IMR-90 (cell line): ENCODE data around the gene PCK2. TPM values are rescaled to one million over a fixed set of nuclear protein-coding genes. Genes with fewer than 3 reads are reported as not detected.
A peak's percentile ranks its signal among the peaks of the same experiment; 100 is the strongest.

ENCODE experiments used
- ATAC-seq: fragments of 200-7000 bp; cut with Tn5 transposase; 2 replicates; pipeline ENCODE4 v1.9.1; 2020; ENCODE audit warnings: low read depth, mild to moderate bottlenecking, moderate library complexity
- BruUV-seq: library from RNA; stranded (reverse); fragments of 400-500 nt; replicated peaks from 2 replicates; lab custom pipeline; 2021; lab: Mats Ljungman, UMichigan
- CTCF ChIA-PET: fragments of 300-600 bp; formaldehyde crosslinking; extraction: SDS; loops from one replicate; lab custom pipeline; 2021; ENCODE audit warnings: antibody characterized with exemption; lab: Yijun Ruan, JAX
- POLR2A ChIA-PET: fragments of 300-600 bp; sonication (Branson Sonifier 250); formaldehyde crosslinking; loops from one replicate; lab custom pipeline; 2022; ENCODE audit warnings: antibody characterized with exemption; ENCODE audit not compliant: unreplicated experiment; lab: Charles Lee
- DNase-seq: peaks from one replicate; pipeline ENCODE4 v3.0.0; 2013
- H2AFZ ChIP-seq: replicated peaks from 2 replicates; pipeline ENCODE3; 2013; ENCODE audit warnings: low read length, mild to moderate bottlenecking; ENCODE audit not compliant: poor library complexity
- H2AK5ac ChIP-seq: 2 replicates; pipeline ENCODE4 v1.6.1; 2013; ENCODE audit warnings: low read depth, low read length, inconsistent platforms
- H2AK9ac ChIP-seq: replicated peaks from 2 replicates; pipeline ENCODE3; 2013; ENCODE audit warnings: mild to moderate bottlenecking, low read depth, low read length, moderate library complexity; ENCODE audit not compliant: poor library complexity
- H2BK120ac ChIP-seq: 2 replicates; pipeline ENCODE4 v1.6.1; 2013; ENCODE audit warnings: low read depth, low read length, inconsistent platforms
- H2BK15ac ChIP-seq: 3 replicates; pipeline ENCODE4 v1.6.1; 2013; ENCODE audit warnings: low read depth, low read length, inconsistent platforms
- H2BK20ac ChIP-seq: 2 replicates; pipeline ENCODE4 v1.6.1; 2013; ENCODE audit warnings: low read depth, mild to moderate bottlenecking, inconsistent platforms, low read length, moderate library complexity
- H2BK5ac ChIP-seq: 2 replicates; pipeline ENCODE4 v1.6.1; 2013; ENCODE audit warnings: mild to moderate bottlenecking, low read depth, low read length, inconsistent platforms; ENCODE audit not compliant: poor library complexity, severe bottlenecking
- H3K14ac ChIP-seq: replicated peaks from 2 replicates; pipeline ENCODE4 v1.6.1; 2013; ENCODE audit warnings: low read depth, low read length, inconsistent platforms
- H3K18ac ChIP-seq: 2 replicates; pipeline ENCODE4 v1.6.1; 2013; ENCODE audit warnings: low read depth, low read length, control low read depth
- H3K23ac ChIP-seq: 2 replicates; pipeline ENCODE4 v1.6.1; 2013; ENCODE audit warnings: low read depth, low read length, inconsistent platforms
- H3K27ac ChIP-seq: 2 replicates; pipeline ENCODE4 v1.5.1; 2013; ENCODE audit warnings: mild to moderate bottlenecking, control low read depth, low read length; ENCODE audit not compliant: insufficient read depth
- H3K27me3 ChIP-seq: 2 replicates; pipeline ENCODE4 v1.6.1; 2013; ENCODE audit warnings: low read length; ENCODE audit not compliant: control insufficient read depth, insufficient read depth
- H3K36me3 ChIP-seq: 2 replicates; pipeline ENCODE4 v1.6.1; 2013; ENCODE audit warnings: low read length, mixed read lengths; ENCODE audit not compliant: control insufficient read depth, insufficient read depth
- H3K4ac ChIP-seq: 2 replicates; pipeline ENCODE4 v1.6.1; 2013; ENCODE audit warnings: low read depth, low read length, inconsistent platforms
- H3K4me1 ChIP-seq: 2 replicates; pipeline ENCODE4 v1.6.1; 2013; ENCODE audit warnings: low read length, mixed read lengths; ENCODE audit not compliant: control insufficient read depth, insufficient read depth
- H3K4me2 ChIP-seq: 2 replicates; pipeline ENCODE4 v1.6.1; 2013; ENCODE audit warnings: low read depth, mild to moderate bottlenecking, control low read depth, low read length, moderate library complexity
- H3K4me3 ChIP-seq: 2 replicates; pipeline ENCODE4 v1.5.1; 2013; ENCODE audit warnings: low read depth, mild to moderate bottlenecking, control low read depth, low read length, moderate library complexity; ENCODE audit not compliant: insufficient read depth
- H3K56ac ChIP-seq: 2 replicates; pipeline ENCODE4 v1.6.1; 2013; ENCODE audit warnings: low read length, inconsistent platforms; ENCODE audit not compliant: insufficient read depth; ENCODE audit errors: extremely low read depth
- H3K79me1 ChIP-seq, 2 experiments: 2 replicates each; pipeline ENCODE4 v1.6.1; 2013; ENCODE audit warnings: low read length in 2 of 2, inconsistent platforms in 1 of 2, low read depth in 1 of 2
- H3K9ac ChIP-seq: 2 replicates; pipeline ENCODE4 v1.6.1; 2013; ENCODE audit warnings: low read depth, low read length, control low read depth
- H3K9me1 ChIP-seq: 2 replicates; pipeline ENCODE4 v1.6.1; 2013; ENCODE audit warnings: low read length, inconsistent platforms; ENCODE audit not compliant: insufficient read depth
- H3K9me3 ChIP-seq: 2 replicates; pipeline ENCODE4 v1.6.1; 2013; ENCODE audit warnings: low read length; ENCODE audit not compliant: control insufficient read depth, insufficient read depth
- H4K20me1 ChIP-seq: 2 replicates; pipeline ENCODE4 v1.6.1; 2013; ENCODE audit warnings: low read length, inconsistent platforms; ENCODE audit not compliant: insufficient read depth
- H4K5ac ChIP-seq: 2 replicates; pipeline ENCODE4 v1.6.1; 2013; ENCODE audit warnings: mild to moderate bottlenecking, low read depth, low read length, control low read depth
- H4K8ac ChIP-seq, 2 experiments: 2 replicates each; pipeline ENCODE4 v1.6.1; 2013; ENCODE audit warnings: low read depth in 2 of 2, low read length in 2 of 2, control low read depth in 1 of 2, inconsistent platforms in 1 of 2
- H4K91ac ChIP-seq: 2 replicates; pipeline ENCODE4 v1.6.1; 2013; ENCODE audit warnings: low read depth, low read length, inconsistent platforms; ENCODE audit not compliant: insufficient read depth
- CTCF ChIP-seq: conservative IDR thresholded peaks from 2 replicates; pipeline ENCODE4 v1.5.1; 2012; ENCODE audit warnings: mild to moderate bottlenecking, low read depth, low read length, improper control_type of control experiment
- FOS ChIP-seq: fragments of 150-350 bp; IDR thresholded peaks from 2 replicates; pipeline ENCODE4 v1.6.1; 2016; ENCODE audit warnings: low read depth, low read length
- MAZ ChIP-seq: IDR thresholded peaks from 2 replicates; pipeline ENCODE4 v1.6.1; 2012; ENCODE audit warnings: low read depth, mild to moderate bottlenecking, low read length, improper control_type of control experiment, moderate library complexity, borderline replicate concordance
- RCOR1 ChIP-seq: IDR thresholded peaks from 2 replicates; pipeline ENCODE4 v1.6.1; 2012; ENCODE audit warnings: mild to moderate bottlenecking, low read length, improper control_type of control experiment; ENCODE audit not compliant: insufficient replicate concordance
- WGBS, 2 experiments: methylation state at CpG; one replicate each; pipeline versions ENCODE4 v1.1.5 to v1.1.7; 2013; ENCODE audit warnings: missing lambda C conversion rate in 2 of 2; ENCODE audit not compliant: insufficient read length in 1 of 2; ENCODE audit errors: extremely low coverage in 2 of 2; 5-methylcytosine and 5-hydroxymethylcytosine counted together
- dilution Hi-C: fragments of 300-500 bp; cut with HindIII; formaldehyde crosslinking; loops from one replicate; pipeline ENCODE4 v1.14.3; 2018; ENCODE audit warnings: low sequenced_read_pairs; ENCODE audit not compliant: unreplicated experiment
- in situ Hi-C: fragments of 300-500 bp; cut with MboI; formaldehyde crosslinking; loops from 3 replicates; pipeline ENCODE4 v1.14.3; 2019; ENCODE audit warnings: low sequenced_read_pairs, inconsistent platforms, mixed read lengths
- intact Hi-C: fragments of 100-400 bp; cut with micrococcal nuclease; formaldehyde crosslinking; loops from 2 replicates; pipeline ENCODE4 v1.10.0; 2022
- polyA plus RNA-seq, 3 experiments: library from polyadenylated mRNA; depleted of rRNA; stranded (reverse); fragments of >200 nt; gene quantifications; 2 replicates each; pipeline ENCODE4 v1.2.3, GENCODE V29; 2012; ENCODE audit warnings: low replicate concordance in 1 of 3
- total RNA-seq: library from RNA; depleted of rRNA; stranded (reverse); fragments of >200 nt; gene quantifications from 2 replicates; pipeline ENCODE4 v1.2.3, GENCODE V29; 2012
- TF ChIP-seq, protein P1 (sequence below): fragments of 150-350 bp; IDR thresholded peaks from 2 replicates; pipeline ENCODE4 v1.6.1; 2017; ENCODE audit warnings: mild to moderate bottlenecking, antibody characterized with exemption, low read length, low read depth

The PCK2 gene
- total and polyA plus RNA-seq, 2 of the 4 experiments (the other 2 are of a cell fraction), result 13.4 to 29.4 TPM

GRCh38 chr14:24139272-24139934, 45.3 kb downstream of the PCK2 start:
- no peak overlapping the region for H3K23ac ChIP-seq
- H3K36me3 ChIP-seq, result peaks cover 23% of the 10 kb centered on the region
- H3K4me3 ChIP-seq, result no peak overlapping the region
- peak overlapping the region; percentile 5 for H2AK9ac ChIP-seq
- H2BK15ac ChIP-seq, result no peak overlapping the region
- H3K4me1 ChIP-seq, result peaks cover 12% of the 10 kb centered on the region
- H3K9me3 ChIP-seq, result no peaks in the 10 kb centered on the region
- no peak overlapping the region for H3K4ac ChIP-seq
- peaks cover 26% of the 10 kb centered on the region for H3K9me1 ChIP-seq
- no peak overlapping the region for H3K9ac ChIP-seq
- no TSS peak for BruUV-seq
- peaks cover 20 to 64% of the 10 kb centered on the region in 2 experiments for H3K79me1 ChIP-seq
- no peak overlapping the region for H4K8ac ChIP-seq
- POLR2A ChIA-PET, result no interaction called here
- no peaks in the 10 kb centered on the region for H3K27me3 ChIP-seq
- no peak overlapping the region for H3K14ac ChIP-seq
- intact Hi-C loops (no loop called here), dilution Hi-C loops (no loop called here), in situ Hi-C loops (loop anchor here (10.0 to 25.0 kb wide), 3 partner anchors 295 to 1052 kb away; partner anchors contain the start of genes ACIN1, BCL2L2, C14orf119 and PABPN1)
- no peak for ATAC-seq
- no peak overlapping the region for H2BK5ac ChIP-seq
- no peak overlapping the region for H3K56ac ChIP-seq
- peaks cover 17% of the 10 kb centered on the region for H4K20me1 ChIP-seq
- DNase-seq, result no peak
- no peak overlapping the region for H2AFZ ChIP-seq
- no CpG with 5 or more reads among the region's 9 CpGs for WGBS, 2 experiments
- TF ChIP-seq CTCF, result no peak
- TF ChIP-seq MAZ, result no peak
- TF ChIP-seq, protein P1, sequence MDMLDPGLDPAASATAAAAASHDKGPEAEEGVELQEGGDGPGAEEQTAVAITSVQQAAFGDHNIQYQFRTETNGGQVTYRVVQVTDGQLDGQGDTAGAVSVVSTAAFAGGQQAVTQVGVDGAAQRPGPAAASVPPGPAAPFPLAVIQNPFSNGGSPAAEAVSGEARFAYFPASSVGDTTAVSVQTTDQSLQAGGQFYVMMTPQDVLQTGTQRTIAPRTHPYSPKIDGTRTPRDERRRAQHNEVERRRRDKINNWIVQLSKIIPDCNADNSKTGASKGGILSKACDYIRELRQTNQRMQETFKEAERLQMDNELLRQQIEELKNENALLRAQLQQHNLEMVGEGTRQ, result no peak
- TF ChIP-seq RCOR1, result no peak
- no peak for TF ChIP-seq FOS
- no peak overlapping the region for H3K27ac ChIP-seq
- CTCF ChIA-PET, result interaction anchor here (0.6 kb wide), 2 partner anchors 11 to 42 kb away, joined by 3 to 6 read pairs; no protein-coding TSS in a partner anchor
- peak overlapping the region; percentile 15; the same call in 1 of the 2 replicates for H3K4me2 ChIP-seq
- no peak overlapping the region for H2AK5ac ChIP-seq
- no peak overlapping the region for H2BK120ac ChIP-seq
- no peak overlapping the region for H2BK20ac ChIP-seq
- H4K91ac ChIP-seq, result no peak overlapping the region; the same call in 1 of the 2 replicates
- no peak overlapping the region for H3K18ac ChIP-seq
- no peak overlapping the region for H4K5ac ChIP-seq
